ENCODE results near the gene SATB1.

GRCh38 chr3:18297126-18297525 lies 128.0 kb downstream of the SATB1 start:
- TF ChIP-seq POLR2A (IDR thresholded peaks at IDR 0.05) (no peak), CTCF (IDR thresholded peaks at IDR 0.05) (no peak)
